ENCODE results near the gene RNF138.
A peak's percentile ranks its signal among the peaks of the same experiment; 100 is the strongest.
"Not testable (repeated sequence)": the region's sequence is repeated elsewhere in the genome, so short reads cannot be mapped to it uniquely, and the experiment has no call there.

Gene RNF138

GRCh38 chr18:32091724-32092421 is at the start of gene RNF138:
Gene RNF138 (plus strand): TSS chr18:32091874. CDS start chr18:32092777, 903 bp downstream.
- DNase-seq, result peak; percentile 92

GRCh38 chr18:32042337-32042736 is 49.3 kb upstream of the RNF138 start:
- DNase-seq, result no peak

GRCh38 chr18:32048507-32049091 is 43.1 kb upstream of the RNF138 start:
- peak; percentile 22 for DNase-seq

GRCh38 chr18:32049393-32050171 is 42.1 kb upstream of the RNF138 start:
- DNase-seq, result peak; percentile 51

- no peak for DNase-seq
Observed at GRCh38 chr18:32056613-32057358, 34.9 kb upstream of the RNF138 start.

GRCh38 chr18:32057624-32058165 is 34.0 kb upstream of the RNF138 start:
- no peak for DNase-seq

- DNase-seq, result no peak
Observed at GRCh38 chr18:32060026-32060425, 31.6 kb upstream of the RNF138 start.

- DNase-seq, result no peak
Observed at GRCh38 chr18:32067375-32068167, 24.1 kb upstream of the RNF138 start.

- no peak for DNase-seq
Observed at GRCh38 chr18:32072321-32072720, 19.4 kb upstream of the RNF138 start.

- no peak for DNase-seq
Observed at GRCh38 chr18:32074206-32074605, 17.5 kb upstream of the RNF138 start.

- no peak for DNase-seq
Observed at GRCh38 chr18:32078845-32079244, 12.8 kb upstream of the RNF138 start.

- DNase-seq, result no peak
Observed at GRCh38 chr18:32081881-32082280, 9.8 kb upstream of the RNF138 start.

GRCh38 chr18:32083781-32084180 is 7.9 kb upstream of the RNF138 start:
- DNase-seq, result no peak

- no peak for DNase-seq
Observed at GRCh38 chr18:32086881-32087280, 4.8 kb upstream of the RNF138 start.

- not testable (repeated sequence) for DNase-seq
Observed at GRCh38 chr18:32090831-32091230, 843 bp upstream of the RNF138 start.

GRCh38 chr18:32091325-32091723 is 350 bp upstream of the RNF138 start:
- no peak for DNase-seq

GRCh38 chr18:32092422-32093101 is 888 bp downstream of the RNF138 start:
- peak; percentile 100 for DNase-seq

- peak; percentile 47 for DNase-seq
Observed at GRCh38 chr18:32093102-32093511, 1.4 kb downstream of the RNF138 start.

GRCh38 chr18:32093523-32093922 is 1.8 kb downstream of the RNF138 start:
- peak; percentile 23 for DNase-seq

- peak; percentile 44 for DNase-seq
Observed at GRCh38 chr18:32095192-32095899, 3.7 kb downstream of the RNF138 start.

GRCh38 chr18:32095900-32096229 is 4.2 kb downstream of the RNF138 start:
- no peak for DNase-seq

Measured in activated CD4-positive, alpha-beta T cell treated with anti-CD3 and anti-CD28 coated beads for 48 hours (primary cell).